ENCODE results near the gene MAGI2. TPM values are rescaled to one million over a fixed set of nuclear protein-coding genes. Genes with fewer than 3 reads are reported as not detected.
"Not testable (repeated sequence)": the region's sequence is repeated elsewhere in the genome, so short reads cannot be mapped to it uniquely, and the experiment has no call there.

Gene MAGI2
- total RNA-seq, 1 donor from 2014 or later: 0.26 TPM

DNA sequence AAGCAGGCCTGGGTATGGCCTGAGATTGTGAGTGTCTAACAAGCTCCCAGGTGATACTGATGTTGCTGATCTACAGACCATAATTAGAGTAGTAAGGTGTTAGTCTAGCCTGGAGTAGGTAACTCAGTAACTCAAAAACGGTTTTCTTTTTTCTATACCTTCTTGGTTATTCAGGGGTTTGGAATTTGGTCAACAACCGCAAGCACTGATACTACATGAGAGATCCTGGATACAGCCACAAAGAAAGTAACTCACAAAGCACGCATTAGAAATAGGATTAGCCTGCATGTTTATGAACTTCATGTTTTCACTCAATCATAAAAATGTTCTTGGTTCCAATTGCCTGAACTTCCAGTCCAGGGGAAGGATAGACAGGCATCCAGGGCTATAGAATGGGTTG is 803.5 kb downstream of the MAGI2 start:
- DNase-seq (ENCODE audit: low read depth in 2 of 2): no peak

DNA sequence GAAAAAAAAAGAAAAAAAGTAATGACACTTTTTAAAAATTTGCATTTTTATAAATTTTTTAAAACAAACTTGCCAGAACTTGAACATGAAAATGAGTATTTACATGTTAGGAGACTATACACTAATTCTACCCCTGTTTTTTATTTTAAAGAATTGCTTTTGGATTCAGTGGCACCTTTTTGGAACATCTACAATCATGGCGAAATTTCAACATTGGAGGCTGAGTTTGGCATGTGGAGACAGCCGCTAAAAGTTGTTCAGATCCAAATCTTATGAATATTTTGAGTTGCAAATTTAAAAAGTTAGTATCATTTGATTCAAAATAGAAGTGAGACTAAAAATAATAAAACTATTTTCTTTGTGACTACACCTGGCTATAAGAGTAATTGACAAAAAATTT is 804.2 kb downstream of the MAGI2 start:
- no peak for DNase-seq (ENCODE audit: low read depth in 2 of 2)

DNA sequence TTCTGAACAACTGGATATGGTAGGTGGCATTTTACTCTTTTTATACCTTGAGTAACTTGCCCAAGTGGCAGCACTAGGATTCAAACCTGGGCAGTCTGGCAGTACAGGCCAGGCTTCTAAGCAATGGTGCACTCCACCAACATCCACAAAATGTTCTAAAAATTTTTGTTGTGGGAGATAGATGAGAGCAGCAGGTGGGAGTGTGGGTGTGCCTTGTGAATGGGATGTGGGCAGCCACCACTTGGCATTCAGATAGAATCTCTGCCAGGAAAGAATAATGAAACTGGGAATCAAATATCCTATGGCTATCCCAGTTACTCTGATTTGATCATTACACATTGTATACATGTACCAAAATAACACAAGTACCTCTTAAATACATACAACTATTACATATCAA is 810.7 kb downstream of the MAGI2 start:
- DNase-seq (ENCODE audit: low read depth in 2 of 2): no peak

DNA sequence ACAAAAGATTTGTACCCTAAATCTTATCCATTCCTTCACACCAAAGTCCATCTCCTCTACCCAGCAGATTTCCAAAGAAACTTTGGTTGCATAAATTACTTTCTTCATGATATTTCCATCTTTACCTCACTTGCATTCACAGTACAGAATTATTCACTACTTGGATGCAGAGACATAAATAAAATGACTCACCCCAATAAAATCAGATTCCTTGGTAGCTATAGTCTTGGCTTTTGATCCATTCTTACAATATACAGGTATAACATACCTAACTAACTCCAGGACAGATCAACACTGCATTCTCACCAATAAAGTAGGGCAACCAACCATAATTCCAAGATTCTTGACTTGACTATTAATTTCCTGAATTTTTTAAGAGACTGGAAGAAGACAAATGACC is 815.1 kb downstream of the MAGI2 start:
- no peak for DNase-seq (ENCODE audit: low read depth in 2 of 2)

DNA sequence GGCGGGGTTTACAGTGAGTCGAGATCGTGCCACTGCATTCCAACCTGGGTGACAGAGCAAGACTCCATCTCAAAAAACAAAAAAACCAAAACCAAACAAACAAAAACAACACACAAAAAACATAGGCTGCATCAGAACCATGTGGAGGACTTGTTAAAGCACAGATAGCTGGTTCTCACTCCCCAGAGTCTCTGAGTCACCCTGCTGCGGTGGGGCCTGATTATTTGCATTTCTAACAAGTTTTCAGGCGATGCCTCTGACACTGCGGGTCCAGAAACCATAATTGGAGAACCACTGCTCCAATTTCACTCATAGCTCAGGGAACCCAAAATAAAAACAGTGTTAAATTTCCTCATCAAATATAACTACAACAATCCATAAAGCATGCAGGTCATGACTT is 816.7 kb downstream of the MAGI2 start:
- no peak for DNase-seq (ENCODE audit: low read depth in 2 of 2)

DNA sequence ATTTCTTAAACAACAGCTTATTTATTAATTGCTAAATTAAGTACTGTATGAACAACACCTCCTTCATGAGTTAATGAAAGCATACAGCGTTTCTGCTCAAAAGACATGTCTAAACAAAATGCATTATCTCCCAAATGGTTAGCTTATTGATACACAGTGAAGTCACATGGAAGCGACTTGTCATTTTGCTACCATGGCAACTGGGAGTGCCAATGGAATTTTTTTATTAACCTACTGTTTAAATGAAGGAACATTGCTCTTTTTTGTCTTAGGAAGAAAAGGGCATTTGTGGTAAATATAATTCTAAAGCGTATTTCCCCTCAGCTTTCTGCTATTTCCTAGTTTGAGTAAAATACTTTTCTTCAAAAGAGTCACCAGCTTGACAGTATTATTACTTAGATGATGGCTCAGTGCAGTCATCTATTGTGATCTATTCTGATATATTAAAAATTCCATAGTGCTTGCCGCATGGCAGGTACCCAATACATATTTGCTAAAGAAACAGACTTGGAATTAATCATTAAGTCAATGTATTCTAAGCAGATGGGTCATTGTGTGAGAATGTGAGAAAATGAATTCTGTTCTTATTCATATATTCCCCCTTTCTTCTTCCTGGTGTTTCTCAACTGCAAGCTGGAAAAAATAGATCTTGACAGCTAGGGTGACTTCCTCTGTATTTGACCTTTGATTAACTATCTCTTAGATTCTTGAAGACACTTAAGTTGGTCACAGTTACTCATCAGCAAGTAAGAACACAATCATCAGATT is 818.3 kb downstream of the MAGI2 start:
- no peak for DNase-seq (ENCODE audit: low read depth in 2 of 2)

DNA sequence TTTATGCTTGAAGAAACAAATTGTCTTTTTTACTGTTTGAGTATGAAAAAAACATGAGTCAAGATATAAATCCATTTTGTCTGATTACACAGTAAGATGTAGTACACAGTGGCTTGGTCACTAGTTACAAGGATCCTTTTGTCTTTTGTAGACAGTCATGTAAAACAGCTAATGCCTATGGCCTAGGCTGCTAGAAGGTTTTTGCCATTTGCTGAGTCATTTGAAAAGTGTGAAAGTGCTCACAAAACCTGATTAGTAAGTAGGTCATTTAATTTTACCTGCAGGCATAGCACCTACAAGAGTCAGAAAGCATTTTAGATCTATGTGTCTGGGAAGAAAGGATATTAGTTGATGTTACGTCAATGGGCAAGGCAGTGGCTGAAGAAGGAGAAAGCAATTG is 819.4 kb downstream of the MAGI2 start:
- DNase-seq (ENCODE audit: low read depth in 2 of 2): no peak

DNA sequence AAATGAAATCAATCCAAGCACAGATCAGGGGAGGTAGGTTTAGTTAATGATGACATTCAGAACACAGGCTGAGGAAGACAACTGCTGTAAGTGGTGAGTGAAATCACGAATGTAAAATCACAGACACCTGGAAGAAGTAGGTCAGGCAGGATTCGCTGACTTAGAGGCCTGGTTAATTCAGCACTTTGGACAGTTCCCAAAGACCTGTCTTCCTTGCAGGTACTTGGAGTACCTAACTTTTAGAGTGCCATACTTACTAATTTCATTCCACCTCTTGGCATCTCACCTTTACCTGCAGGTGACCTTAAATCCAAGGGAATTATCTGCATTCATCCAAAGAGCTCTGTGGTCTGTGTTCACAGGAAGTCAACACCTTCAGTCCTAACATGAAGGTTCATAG is 832.5 kb downstream of the MAGI2 start:
- peak in 1 of 2 donors; percentile 0 for DNase-seq (ENCODE audit: low read depth in 2 of 2)

DNA sequence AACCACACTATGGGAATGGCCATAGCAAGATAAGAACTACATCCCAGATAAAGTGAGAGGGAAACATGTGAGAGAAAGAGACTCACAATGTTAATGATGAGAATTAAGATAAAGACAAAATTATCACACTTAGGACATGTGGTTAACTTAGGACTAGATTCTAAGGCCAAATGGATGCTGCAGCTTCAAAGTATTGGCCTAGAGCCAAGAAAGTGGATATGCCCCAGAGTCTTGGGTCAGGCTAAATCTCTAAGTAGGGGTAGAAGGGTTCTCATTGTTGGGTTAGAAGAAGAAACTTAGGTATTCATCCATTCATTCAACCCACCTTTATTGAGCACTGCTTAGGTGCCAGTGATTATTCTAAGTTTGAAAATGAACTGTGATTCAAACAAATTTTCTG is 836.9 kb downstream of the MAGI2 start:
- no peak for DNase-seq (ENCODE audit: low read depth in 2 of 2)

DNA sequence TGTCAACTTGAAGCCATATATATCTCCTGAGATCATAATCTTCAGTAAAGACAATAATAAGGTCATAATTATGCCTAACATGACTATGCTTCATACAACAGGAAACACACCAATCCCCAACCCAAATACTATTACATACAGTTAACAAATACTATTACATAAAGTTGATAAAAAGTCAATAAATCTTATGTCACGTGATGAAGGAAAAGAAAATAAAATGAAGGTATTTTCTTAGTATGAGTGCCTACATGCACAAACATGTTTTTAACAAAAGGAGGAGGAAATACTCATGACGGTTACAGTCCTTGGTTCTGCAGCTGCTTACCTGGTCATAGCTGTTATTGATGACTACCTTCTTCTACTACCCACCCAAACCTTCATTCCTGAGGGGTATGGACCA is 844.2 kb downstream of the MAGI2 start:
- DNase-seq (ENCODE audit: low read depth in 2 of 2): no peak

DNA sequence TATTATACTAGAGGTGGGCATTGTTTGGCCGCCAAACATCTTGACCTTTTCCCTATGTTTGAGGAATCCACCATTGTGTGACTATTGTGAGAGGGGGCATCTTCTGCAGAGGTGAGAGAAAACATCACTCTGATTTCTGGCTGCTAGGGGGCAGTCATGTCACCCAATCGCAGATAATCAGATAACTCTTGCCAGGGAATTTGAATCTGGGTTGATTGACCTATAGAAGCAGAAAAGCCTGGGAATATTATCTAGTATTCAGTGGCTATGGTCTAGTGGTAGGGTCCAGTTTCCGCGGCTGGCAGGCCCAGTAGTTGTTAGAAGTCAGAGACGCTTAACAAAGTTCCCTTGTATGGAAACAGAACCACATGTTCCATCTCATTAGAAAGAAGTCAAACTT is 846.4 kb downstream of the MAGI2 start:
- no peak for DNase-seq (ENCODE audit: low read depth in 2 of 2)

DNA sequence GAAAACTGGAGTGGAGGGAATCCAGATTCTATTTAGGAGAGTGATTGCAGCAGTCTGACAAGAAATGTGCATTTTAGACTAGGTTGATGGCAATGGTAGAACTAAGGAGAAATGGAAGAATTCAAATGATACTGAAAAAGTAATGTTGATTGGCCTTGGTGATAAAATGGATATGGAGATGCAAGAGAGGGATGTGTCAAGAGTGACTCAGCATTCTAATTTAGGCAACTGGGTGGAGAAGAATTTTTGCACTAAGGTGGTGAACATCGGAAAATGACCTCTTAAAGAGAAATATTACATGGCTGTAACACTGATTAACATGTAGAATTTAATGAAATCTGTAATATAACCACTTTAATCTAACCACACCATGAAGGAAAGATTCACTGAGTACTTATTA is 848.3 kb downstream of the MAGI2 start:
- no peak for DNase-seq (ENCODE audit: low read depth in 2 of 2)

DNA sequence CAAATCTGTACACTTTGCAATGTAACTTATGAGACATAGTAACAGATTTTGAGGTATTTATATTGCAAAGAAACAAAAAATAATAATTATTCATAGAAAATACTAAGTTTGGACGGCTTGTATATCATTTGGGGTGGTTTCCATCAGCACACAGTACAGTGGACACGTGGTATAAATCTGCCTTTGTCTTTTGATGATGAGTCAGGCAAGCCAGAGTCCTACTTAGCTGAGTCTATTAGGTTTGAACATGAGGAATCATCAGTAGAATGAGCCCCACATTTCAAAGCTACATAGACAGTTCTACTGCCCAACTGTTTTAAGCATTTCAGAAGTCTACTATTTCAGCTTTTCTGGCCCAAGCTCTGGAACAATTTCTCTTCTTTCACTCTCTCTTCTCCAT is 851.7 kb downstream of the MAGI2 start:
- DNase-seq (ENCODE audit: low read depth in 2 of 2): no peak

DNA sequence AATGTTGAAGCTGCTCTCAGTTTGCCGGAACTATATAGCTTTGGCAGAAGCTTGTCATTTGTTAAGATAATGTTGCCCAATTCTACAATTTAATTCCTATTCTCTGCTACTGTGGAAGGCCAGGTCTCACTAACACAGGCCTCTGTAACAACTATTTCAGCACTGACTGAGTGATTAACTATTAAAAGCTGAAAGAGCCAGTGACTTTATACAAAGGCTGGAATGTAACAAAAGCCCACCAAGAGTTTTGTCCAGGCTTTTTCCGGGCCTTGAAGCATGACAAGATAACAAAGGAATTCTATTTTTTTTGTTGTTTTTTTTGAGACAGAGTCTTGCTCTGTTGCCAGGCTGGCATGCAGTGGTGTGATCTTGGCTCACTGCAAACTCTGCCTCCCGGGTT is 859.3 kb downstream of the MAGI2 start:
- DNase-seq (ENCODE audit: low read depth in 2 of 2): no peak

DNA sequence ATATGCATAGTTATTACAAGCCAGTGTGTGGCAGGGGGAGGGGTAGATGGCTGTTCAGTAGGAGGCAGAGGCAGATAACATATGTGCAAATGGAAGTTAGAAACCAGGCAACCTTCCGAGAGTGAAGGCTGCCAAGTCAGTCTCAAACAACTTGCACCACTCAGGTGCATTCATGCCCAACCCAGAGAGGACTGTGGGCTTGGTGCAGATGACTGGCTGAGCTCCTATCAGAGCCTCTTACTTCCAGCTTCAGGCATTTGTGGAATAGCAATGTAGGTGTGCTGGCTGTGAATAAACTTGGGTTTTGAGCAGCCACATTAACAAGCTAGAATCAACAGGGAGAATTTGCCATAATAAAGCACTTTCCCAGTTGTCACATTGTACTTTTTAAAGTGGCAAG is 865.1 kb downstream of the MAGI2 start:
- DNase-seq (ENCODE audit: low read depth in 2 of 2): no peak

DNA sequence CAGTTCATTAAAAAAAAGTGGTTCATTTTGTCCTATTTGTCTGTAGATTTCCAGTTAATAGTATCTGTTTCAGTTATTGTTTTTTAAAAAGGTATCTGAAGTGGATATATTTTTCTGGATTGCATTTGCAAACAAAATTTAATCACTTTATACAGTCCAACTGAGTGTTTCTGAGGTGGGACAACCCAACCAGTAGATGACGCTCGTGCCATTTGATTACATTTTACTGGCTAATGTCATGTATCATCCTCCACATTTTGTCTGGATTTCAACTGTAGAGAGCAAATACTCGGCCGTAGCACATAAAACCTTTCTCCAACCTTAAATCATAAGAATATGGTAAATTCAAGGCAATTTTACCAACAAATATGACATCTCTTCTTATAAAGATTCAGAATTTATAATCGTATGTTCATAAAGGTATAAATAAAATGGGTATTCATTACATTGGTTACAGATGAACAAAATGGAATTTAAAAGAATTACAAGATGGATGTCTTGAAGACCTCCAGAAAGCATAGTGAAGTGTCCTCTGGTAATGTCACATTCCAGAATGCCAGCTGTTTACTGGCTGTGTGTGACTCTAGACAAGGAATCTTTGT is 865.9 kb downstream of the MAGI2 start:
- no peak for DNase-seq (ENCODE audit: low read depth in 2 of 2)

DNA sequence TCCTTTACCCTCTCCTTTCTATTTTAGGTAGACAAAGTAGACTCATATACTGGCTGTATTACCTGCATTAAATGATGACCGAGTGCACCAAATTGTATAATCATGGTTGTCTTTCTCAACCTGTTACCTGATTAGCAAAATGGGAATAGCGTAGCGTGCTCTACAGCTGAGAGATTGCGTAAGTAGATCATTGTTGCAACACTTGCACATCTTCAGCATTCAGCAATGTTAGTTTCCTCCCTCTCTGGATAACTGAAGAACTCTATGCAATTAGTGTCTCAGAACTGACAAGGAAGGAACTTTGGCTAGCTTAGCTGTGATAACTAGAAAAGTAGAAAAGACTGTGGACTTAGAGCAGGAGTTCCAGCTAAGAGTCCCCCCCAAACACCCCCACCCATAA is 867.5 kb downstream of the MAGI2 start:
- no peak for DNase-seq (ENCODE audit: low read depth in 2 of 2)

DNA sequence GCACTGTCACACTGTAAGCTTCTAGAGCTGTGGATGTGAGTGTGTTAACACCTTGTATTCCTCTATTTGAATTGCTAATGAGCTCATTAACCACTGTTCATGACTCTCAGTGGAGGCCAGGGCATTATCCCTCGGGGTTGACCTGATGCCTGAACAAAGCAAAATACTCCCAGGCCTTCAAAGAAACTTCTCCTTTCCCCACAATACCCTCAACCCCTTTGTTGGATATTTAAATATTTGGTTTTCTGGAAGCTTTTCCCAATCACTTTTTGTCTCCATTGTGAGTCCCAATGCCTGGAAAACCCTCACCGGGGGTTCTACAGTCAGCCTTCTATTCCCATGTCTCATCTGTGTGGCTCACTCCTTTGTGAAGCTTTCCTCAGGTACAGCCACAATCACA is 874.8 kb downstream of the MAGI2 start:
- DNase-seq (ENCODE audit: low read depth in 2 of 2): no peak

DNA sequence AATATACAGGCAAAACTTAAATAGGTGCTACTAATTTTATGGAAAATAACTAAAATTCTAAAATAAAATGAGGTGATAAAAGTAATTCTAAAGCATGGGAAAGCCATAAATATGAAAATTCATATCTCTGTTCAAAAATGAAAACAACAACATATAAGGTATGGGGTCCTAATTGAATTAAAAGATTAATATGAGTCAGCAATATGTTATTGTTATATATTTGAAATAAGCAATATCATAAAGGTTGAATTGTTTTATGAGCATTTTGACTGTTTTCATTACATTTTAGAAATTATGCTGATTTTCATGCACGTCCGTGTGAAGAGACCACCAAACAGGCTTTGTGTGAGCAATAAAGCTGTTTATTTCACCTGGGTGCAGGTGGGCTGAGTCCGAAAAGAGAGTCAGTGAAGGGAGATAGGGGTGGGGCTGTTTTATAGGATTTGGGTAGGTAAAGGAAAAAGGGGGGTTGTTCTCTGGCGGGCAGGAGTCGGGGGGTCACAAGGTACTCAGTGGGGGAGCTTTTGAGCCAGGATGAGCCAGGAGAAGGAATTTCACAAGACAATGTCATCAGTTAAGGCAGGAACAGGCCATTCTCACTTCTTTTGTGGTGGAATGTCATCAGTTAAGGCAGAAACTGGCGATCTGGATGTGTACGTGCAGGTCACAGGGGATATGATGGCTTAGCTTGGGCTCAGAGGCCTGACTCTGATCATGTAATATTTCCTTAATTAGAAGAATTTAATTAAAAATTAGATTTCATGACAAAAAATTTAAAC is 876.1 kb downstream of the MAGI2 start:
- not testable (repeated sequence) for DNase-seq (ENCODE audit: low read depth in 2 of 2)

DNA sequence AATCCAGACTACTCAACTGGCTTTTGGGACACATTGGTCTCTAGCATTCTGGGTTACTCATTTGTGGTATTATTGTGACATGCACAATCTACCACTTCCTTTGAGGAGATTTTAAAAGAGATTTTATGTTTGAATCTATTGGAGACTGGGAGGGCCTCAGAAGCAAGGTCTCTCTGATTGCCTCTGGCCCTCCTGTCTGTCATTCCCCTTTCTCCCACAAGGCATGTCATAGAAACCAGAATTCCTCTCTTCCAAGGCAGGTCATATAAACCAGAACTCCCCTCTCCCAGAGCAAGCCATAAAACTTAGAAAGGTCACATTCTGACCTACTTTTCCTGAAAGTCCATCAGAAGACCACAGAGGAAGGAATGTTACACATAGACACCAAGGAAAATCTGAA is 877.2 kb downstream of the MAGI2 start:
- DNase-seq (ENCODE audit: low read depth in 2 of 2): no peak

DNA sequence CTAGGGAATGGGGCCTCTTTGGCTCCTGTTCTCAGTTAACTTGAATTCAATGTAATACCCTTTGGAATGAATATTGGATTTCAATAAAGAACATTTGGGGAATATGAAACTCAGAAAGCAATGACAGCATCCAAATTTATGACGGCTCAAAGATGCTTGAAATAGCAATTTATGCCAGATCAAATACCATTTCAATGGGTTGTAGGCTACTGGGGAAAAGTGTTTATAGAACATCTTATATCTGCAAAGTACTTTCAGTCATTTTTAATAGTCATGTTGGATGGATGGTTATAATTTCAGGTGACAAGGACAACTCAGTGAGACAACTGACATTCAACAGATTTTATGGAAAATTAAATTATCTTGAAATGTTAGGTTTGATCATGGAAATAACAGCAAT is 882.2 kb downstream of the MAGI2 start:
- no peak for DNase-seq (ENCODE audit: low read depth in 2 of 2)

DNA sequence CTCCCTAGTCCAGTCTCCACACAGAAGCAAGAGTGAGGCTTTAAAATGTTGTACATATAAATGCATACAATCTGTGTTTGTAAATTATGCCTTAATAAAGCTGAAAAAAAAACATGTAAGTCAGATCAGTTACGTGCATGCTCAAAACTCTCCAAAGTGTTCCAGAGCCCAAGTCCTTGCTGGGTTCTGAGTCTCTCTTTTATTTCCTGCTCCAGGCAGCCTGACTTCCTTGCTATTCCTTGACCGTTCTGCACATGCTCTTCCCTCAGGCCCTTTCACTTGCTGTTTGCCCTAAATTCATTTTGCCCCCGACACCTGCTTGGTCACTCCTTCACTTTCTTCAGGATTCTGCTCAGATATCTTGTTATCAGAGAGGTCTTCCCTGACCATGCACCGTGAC is 884.8 kb downstream of the MAGI2 start:
- DNase-seq (ENCODE audit: low read depth in 2 of 2): no peak

DNA sequence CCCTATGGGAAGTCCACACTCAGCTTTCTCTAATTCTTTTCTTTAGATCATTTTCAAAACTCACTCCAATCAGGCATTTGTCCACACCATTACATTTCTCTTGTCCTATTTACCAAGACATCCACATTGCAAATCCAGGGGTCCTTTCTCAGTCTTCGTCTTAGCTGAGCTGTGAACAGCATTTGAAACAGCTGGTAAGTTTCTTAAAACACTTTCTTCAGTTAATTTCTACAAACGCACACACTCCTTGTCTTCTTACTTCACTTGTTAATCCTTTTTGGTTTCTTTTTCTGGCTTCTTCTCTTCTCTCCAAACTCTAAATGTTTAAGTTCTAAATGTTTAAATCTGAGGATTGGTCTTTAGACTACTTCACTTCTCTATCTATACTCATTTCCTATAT is 885.6 kb downstream of the MAGI2 start:
- DNase-seq (ENCODE audit: low read depth in 2 of 2): no peak
